Mesendoderm (in vitro differentiated cells): Measurements from ENCODE around the gene KCNT1.

Experiments
- DNase-seq: peaks from one replicate; pipeline ENCODE4 v3.0.0; 2013
- H2AK5ac ChIP-seq: 2 replicates; pipeline ENCODE4 v1.6.1; 2013; ENCODE audit warnings: low read length, inconsistent platforms
- H2BK120ac ChIP-seq: 2 replicates; pipeline ENCODE4 v1.6.1; 2013; ENCODE audit warnings: low read depth, mild to moderate bottlenecking, low read length, moderate library complexity, mixed read lengths
- H2BK15ac ChIP-seq: replicated peaks from 2 replicates; pipeline ENCODE4 v1.6.1; 2013; ENCODE audit warnings: low read depth, mild to moderate bottlenecking, moderate library complexity
- H2BK5ac ChIP-seq: 2 replicates; pipeline ENCODE4 v1.6.1; 2013; ENCODE audit warnings: low read length, inconsistent platforms
- H3K18ac ChIP-seq: 2 replicates; pipeline ENCODE4 v1.6.1; 2013; ENCODE audit warnings: mild to moderate bottlenecking, low read length, mixed read lengths
- H3K23ac ChIP-seq: one replicate; pipeline ENCODE4 v1.6.1; 2013; ENCODE audit warnings: low read length
- H3K27ac ChIP-seq: 2 replicates; pipeline ENCODE4 v1.5.1; 2013; ENCODE audit warnings: low read depth, mild to moderate bottlenecking, inconsistent platforms, low read length, moderate library complexity
- H3K27me3 ChIP-seq: 2 replicates; pipeline ENCODE4 v1.6.1; 2013; ENCODE audit warnings: low read length, control low read depth, mild to moderate bottlenecking, inconsistent platforms; ENCODE audit not compliant: insufficient read depth, poor library complexity
- H3K36me3 ChIP-seq: 2 replicates; pipeline ENCODE4 v1.6.1; 2013; ENCODE audit warnings: low read length, inconsistent platforms; ENCODE audit not compliant: control insufficient read depth, insufficient read depth
- H3K4ac ChIP-seq: one replicate; pipeline ENCODE4 v1.6.1; 2013; ENCODE audit warnings: low read depth, mild to moderate bottlenecking, low read length, moderate library complexity
- H3K4me1 ChIP-seq: 2 replicates; pipeline ENCODE4 v1.6.1; 2013; ENCODE audit warnings: low read depth, low read length, inconsistent platforms; ENCODE audit not compliant: control insufficient read depth
- H3K4me2 ChIP-seq: 2 replicates; pipeline ENCODE4 v1.6.1; 2013; ENCODE audit warnings: low read length
- H3K4me3 ChIP-seq: 2 replicates; pipeline ENCODE4 v1.5.1; 2013; ENCODE audit warnings: mild to moderate bottlenecking, low read length
- H3K56ac ChIP-seq: one replicate; pipeline ENCODE4 v1.6.1; 2013; ENCODE audit warnings: low read length
- H3K79me1 ChIP-seq: 2 replicates; pipeline ENCODE4 v1.6.1; 2013; ENCODE audit warnings: low read length, inconsistent platforms
- H3K79me2 ChIP-seq: 2 replicates; pipeline ENCODE4 v1.6.1; 2013; ENCODE audit warnings: mild to moderate bottlenecking, low read length; ENCODE audit not compliant: control insufficient read depth, insufficient read depth
- H3K9ac ChIP-seq: 2 replicates; pipeline ENCODE4 v1.6.1; 2013; ENCODE audit warnings: low read length, inconsistent platforms
- H4K5ac ChIP-seq: one replicate; pipeline ENCODE4 v1.6.1; 2013; ENCODE audit warnings: low read length
- H4K8ac ChIP-seq: one replicate; pipeline ENCODE4 v1.6.1; 2013; ENCODE audit warnings: low read depth, mild to moderate bottlenecking, control low read depth, low read length, moderate library complexity
- WGBS: extraction: QIAGEN DNeasy Blood & Tissue Kit; methylation state at CpG from one replicate; pipeline ENCODE4 v1.1.7; 2013; ENCODE audit warnings: low lambda C conversion rate, missing lambda C conversion rate; ENCODE audit not compliant: insufficient coverage; ENCODE audit errors: extremely low coverage; 5-methylcytosine and 5-hydroxymethylcytosine counted together

Gene KCNT1

GRCh38 chr9:135701067-135701958 is 672 bp upstream of the KCNT1 start:
- no peak overlapping the region for H2BK120ac ChIP-seq

GRCh38 chr9:135703726-135704125 is 1.7 kb downstream of the KCNT1 start:
- no peak overlapping the region for H4K8ac ChIP-seq
- no peak overlapping the region for H3K27ac ChIP-seq
- no peak overlapping the region for H2AK5ac ChIP-seq
- H2BK15ac ChIP-seq: no peak overlapping the region
- no CpG with 5 or more reads among the region's 14 CpGs for WGBS
- H3K23ac ChIP-seq: no peak overlapping the region
- no peak overlapping the region for H2BK5ac ChIP-seq
- no peak overlapping the region for H3K4ac ChIP-seq
- H3K4me2 ChIP-seq: no peak overlapping the region
- no peaks in the 10 kb centered on the region for H3K79me1 ChIP-seq
- H3K4me1 ChIP-seq: no peaks in the 10 kb centered on the region
- H3K9ac ChIP-seq: no peak overlapping the region
- no peaks in the 10 kb centered on the region for H3K27me3 ChIP-seq
- H3K36me3 ChIP-seq: no peaks in the 10 kb centered on the region
- H3K56ac ChIP-seq: no peak overlapping the region
- H2BK120ac ChIP-seq: no peak overlapping the region
- H3K4me3 ChIP-seq: no peak overlapping the region
- no peak overlapping the region for H3K18ac ChIP-seq
- no peaks in the 10 kb centered on the region for H3K79me2 ChIP-seq
- DNase-seq: peak; percentile 67
- H4K5ac ChIP-seq: no peak overlapping the region

More at GRCh38 chr9:135701067-135701958, 672 bp upstream of the KCNT1 start:
- H3K4ac ChIP-seq: no peak overlapping the region
- H3K79me1 ChIP-seq: no peaks in the 10 kb centered on the region
- no peak for DNase-seq
- no peak overlapping the region for H3K18ac ChIP-seq
- H3K4me1 ChIP-seq: no peaks in the 10 kb centered on the region
- no peak overlapping the region for H3K23ac ChIP-seq
- no peak overlapping the region for H2BK5ac ChIP-seq
- H3K36me3 ChIP-seq: no peaks in the 10 kb centered on the region
- no peak overlapping the region for H4K5ac ChIP-seq
- H4K8ac ChIP-seq: no peak overlapping the region
- no CpG with 5 or more reads among the region's 40 CpGs for WGBS
- H3K27ac ChIP-seq: no peak overlapping the region
- H3K9ac ChIP-seq: no peak overlapping the region
- no peak overlapping the region for H2AK5ac ChIP-seq
- H3K4me3 ChIP-seq: no peak overlapping the region
- H3K4me2 ChIP-seq: peak overlapping the region; percentile 40
- no peaks in the 10 kb centered on the region for H3K79me2 ChIP-seq
- H3K56ac ChIP-seq: peak overlapping the region; percentile 64
- H2BK15ac ChIP-seq: no peak overlapping the region
- H3K27me3 ChIP-seq: no peaks in the 10 kb centered on the region

GRCh38 chr9:135704483-135704882 is 2.5 kb downstream of the KCNT1 start:
- H2BK120ac ChIP-seq: no peak overlapping the region
- H3K27ac ChIP-seq: no peak overlapping the region
- H3K9ac ChIP-seq: no peak overlapping the region
- H2AK5ac ChIP-seq: no peak overlapping the region
- H2BK15ac ChIP-seq: no peak overlapping the region
- H3K56ac ChIP-seq: no peak overlapping the region
- no peaks in the 10 kb centered on the region for H3K79me1 ChIP-seq
- H4K8ac ChIP-seq: no peak overlapping the region
- H4K5ac ChIP-seq: no peak overlapping the region
- H2BK5ac ChIP-seq: no peak overlapping the region
- H3K4me2 ChIP-seq: no peak overlapping the region
- H3K4ac ChIP-seq: no peak overlapping the region
- no CpG with 5 or more reads among the region's 5 CpGs for WGBS
- H3K18ac ChIP-seq: no peak overlapping the region
- no peak overlapping the region for H3K4me3 ChIP-seq
- no peaks in the 10 kb centered on the region for H3K36me3 ChIP-seq
- H3K23ac ChIP-seq: no peak overlapping the region
- no peaks in the 10 kb centered on the region for H3K79me2 ChIP-seq
- H3K4me1 ChIP-seq: no peaks in the 10 kb centered on the region
- H3K27me3 ChIP-seq: no peaks in the 10 kb centered on the region
- DNase-seq: no peak

DNA sequence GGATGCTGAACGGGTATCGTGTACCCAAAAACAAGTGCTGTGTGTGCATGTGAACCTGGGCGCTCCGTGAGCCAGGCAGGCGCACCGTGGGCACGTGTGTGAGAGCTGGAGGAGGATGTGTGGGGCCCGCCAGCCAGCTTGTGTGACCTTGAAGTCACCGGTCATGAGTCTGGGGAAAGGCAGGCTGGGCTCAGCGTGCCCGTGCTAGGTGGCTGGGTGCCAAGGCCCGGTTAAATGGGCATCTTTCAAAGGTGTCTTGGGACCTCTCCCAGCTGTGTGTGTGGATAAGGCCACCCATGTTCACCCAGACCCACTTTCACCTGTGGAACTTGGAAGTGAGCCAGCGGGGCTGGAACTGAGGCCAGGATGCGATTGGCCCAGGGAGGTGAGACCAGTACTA is 3.4 kb downstream of the KCNT1 start:
- H3K4me3 ChIP-seq: no peak overlapping the region
- H3K4ac ChIP-seq: no peak overlapping the region
- H3K79me1 ChIP-seq: no peaks in the 10 kb centered on the region
- no peak overlapping the region for H3K27ac ChIP-seq
- H3K9ac ChIP-seq: no peak overlapping the region
- no CpG with 5 or more reads among the region's 14 CpGs for WGBS
- H2BK15ac ChIP-seq: no peak overlapping the region
- H4K5ac ChIP-seq: no peak overlapping the region
- no peak overlapping the region for H4K8ac ChIP-seq
- no peaks in the 10 kb centered on the region for H3K27me3 ChIP-seq
- H3K18ac ChIP-seq: no peak overlapping the region
- DNase-seq: no peak
- H2BK120ac ChIP-seq: no peak overlapping the region
- H3K36me3 ChIP-seq: no peaks in the 10 kb centered on the region
- H3K23ac ChIP-seq: no peak overlapping the region
- H3K56ac ChIP-seq: no peak overlapping the region
- H3K79me2 ChIP-seq: no peaks in the 10 kb centered on the region
- no peaks in the 10 kb centered on the region for H3K4me1 ChIP-seq
- no peak overlapping the region for H2AK5ac ChIP-seq
- no peak overlapping the region for H2BK5ac ChIP-seq
- H3K4me2 ChIP-seq: no peak overlapping the region

GRCh38 chr9:135706288-135706687 is 4.3 kb downstream of the KCNT1 start:
- H3K4ac ChIP-seq: no peak overlapping the region

More at GRCh38 chr9:135706288-135706687, 4.3 kb downstream of the KCNT1 start:
- Histone ChIP-seq H2BK5ac (no peak overlapping the region), H3K4me1 (no peaks in the 10 kb centered on the region), H3K4me2 (no peak overlapping the region), H2BK15ac (no peak overlapping the region), H2BK120ac (no peak overlapping the region), H3K9ac (no peak overlapping the region), H3K23ac (no peak overlapping the region), H2AK5ac (no peak overlapping the region), H3K79me2 (no peaks in the 10 kb centered on the region), H3K79me1 (no peaks in the 10 kb centered on the region), H4K8ac (no peak overlapping the region), H3K27ac (no peak overlapping the region), H3K36me3 (no peaks in the 10 kb centered on the region), H3K56ac (no peak overlapping the region), H4K5ac (no peak overlapping the region), H3K27me3 (no peaks in the 10 kb centered on the region), H3K4me3 (no peak overlapping the region), H3K18ac (no peak overlapping the region)
- no peak for DNase-seq
- whole genome bisulfite sequencing: no CpG with 5 or more reads among the region's 9 CpGs
